Glutamatergic neuron (in vitro differentiated cells): ENCODE results near the gene SLC19A2. TPM values are rescaled to one million over a fixed set of nuclear protein-coding genes. Genes with fewer than 3 reads are reported as not detected.

Experiments used
- DNase-seq: peaks from one replicate; pipeline ENCODE4 v3.0.0; 2022
- H3K27ac Mint-ChIP-seq: one replicate; pipeline ENCODE4 v1.8.0; 2020; ENCODE audit warnings: mild to moderate bottlenecking, mixed read lengths, inconsistent platforms; ENCODE audit not compliant: unreplicated experiment
- H3K27me3 Mint-ChIP-seq: one replicate; pipeline ENCODE4 v1.8.0; 2020; ENCODE audit warnings: mild to moderate bottlenecking, moderate library complexity, mixed read lengths, inconsistent platforms; ENCODE audit not compliant: unreplicated experiment
- H3K36me3 Mint-ChIP-seq: one replicate; pipeline ENCODE4 v1.8.0; 2020; ENCODE audit warnings: mild to moderate bottlenecking, mixed read lengths, inconsistent platforms; ENCODE audit not compliant: unreplicated experiment
- H3K4me1 Mint-ChIP-seq: one replicate; pipeline ENCODE4 v1.8.0; 2020; ENCODE audit warnings: mild to moderate bottlenecking, low read depth, mixed read lengths, inconsistent platforms; ENCODE audit not compliant: unreplicated experiment
- H3K4me3 Mint-ChIP-seq: one replicate; pipeline ENCODE4 v1.8.0; 2020; ENCODE audit warnings: mild to moderate bottlenecking, mixed read lengths, inconsistent platforms; ENCODE audit not compliant: unreplicated experiment
- H3K9me3 Mint-ChIP-seq: one replicate; pipeline ENCODE4 v1.8.0; 2020; ENCODE audit warnings: mild to moderate bottlenecking, moderate library complexity, mixed read lengths, inconsistent platforms; ENCODE audit not compliant: unreplicated experiment
- total RNA-seq: library from RNA; stranded (reverse); fragmentation: NEBNext Ultra II Directional; extraction: Animal tissue kit (Norgen Biotek cat#: 25700); gene quantifications from one replicate; pipeline ENCODE4 v1.2.1, GENCODE V29; 2021; ENCODE audit not compliant: unreplicated experiment
- TF ChIP-seq, protein P1 (sequence below): fragments of 200-600 bp; sonication (generic); IDR thresholded peaks from one replicate; pipeline ENCODE4 v1.5.0; 2021; ENCODE audit not compliant: partially characterized antibody, unreplicated experiment

SLC19A2 gene
- total RNA-seq, 1 donor from 2014 or later = 12.8 TPM

DNA sequence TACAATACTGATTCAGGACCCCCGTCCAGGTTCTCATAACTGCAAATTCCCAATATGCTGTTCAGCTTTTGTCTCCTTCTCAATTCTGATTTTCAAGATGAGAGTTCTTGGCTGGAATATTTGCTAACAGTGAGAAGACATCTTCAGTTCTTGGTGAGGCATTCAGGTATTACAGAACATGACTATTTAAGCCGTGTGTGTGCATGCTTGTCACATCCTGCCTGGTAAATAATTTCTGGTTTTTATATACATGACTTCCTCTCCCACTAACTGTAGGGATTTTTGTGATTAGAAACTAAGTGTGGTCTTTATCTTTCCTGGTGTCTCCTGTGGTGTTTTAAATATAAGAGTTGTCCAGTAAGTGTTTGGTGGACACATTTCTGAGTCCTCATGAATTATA, 10.2 kb upstream of the SLC19A2 start:
- no peak overlapping the region for H3K4me3 Mint-ChIP-seq
- H3K4me1 Mint-ChIP-seq = no peaks in the 10 kb centered on the region
- DNase-seq = no peak
- H3K9me3 Mint-ChIP-seq = no peaks in the 10 kb centered on the region
- peaks cover 3% of the 10 kb centered on the region for H3K27me3 Mint-ChIP-seq
- TF ChIP-seq, protein P1, sequence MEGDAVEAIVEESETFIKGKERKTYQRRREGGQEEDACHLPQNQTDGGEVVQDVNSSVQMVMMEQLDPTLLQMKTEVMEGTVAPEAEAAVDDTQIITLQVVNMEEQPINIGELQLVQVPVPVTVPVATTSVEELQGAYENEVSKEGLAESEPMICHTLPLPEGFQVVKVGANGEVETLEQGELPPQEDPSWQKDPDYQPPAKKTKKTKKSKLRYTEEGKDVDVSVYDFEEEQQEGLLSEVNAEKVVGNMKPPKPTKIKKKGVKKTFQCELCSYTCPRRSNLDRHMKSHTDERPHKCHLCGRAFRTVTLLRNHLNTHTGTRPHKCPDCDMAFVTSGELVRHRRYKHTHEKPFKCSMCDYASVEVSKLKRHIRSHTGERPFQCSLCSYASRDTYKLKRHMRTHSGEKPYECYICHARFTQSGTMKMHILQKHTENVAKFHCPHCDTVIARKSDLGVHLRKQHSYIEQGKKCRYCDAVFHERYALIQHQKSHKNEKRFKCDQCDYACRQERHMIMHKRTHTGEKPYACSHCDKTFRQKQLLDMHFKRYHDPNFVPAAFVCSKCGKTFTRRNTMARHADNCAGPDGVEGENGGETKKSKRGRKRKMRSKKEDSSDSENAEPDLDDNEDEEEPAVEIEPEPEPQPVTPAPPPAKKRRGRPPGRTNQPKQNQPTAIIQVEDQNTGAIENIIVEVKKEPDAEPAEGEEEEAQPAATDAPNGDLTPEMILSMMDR = no peak
- H3K27ac Mint-ChIP-seq = no peak overlapping the region
- no peaks in the 10 kb centered on the region for H3K36me3 Mint-ChIP-seq

DNA sequence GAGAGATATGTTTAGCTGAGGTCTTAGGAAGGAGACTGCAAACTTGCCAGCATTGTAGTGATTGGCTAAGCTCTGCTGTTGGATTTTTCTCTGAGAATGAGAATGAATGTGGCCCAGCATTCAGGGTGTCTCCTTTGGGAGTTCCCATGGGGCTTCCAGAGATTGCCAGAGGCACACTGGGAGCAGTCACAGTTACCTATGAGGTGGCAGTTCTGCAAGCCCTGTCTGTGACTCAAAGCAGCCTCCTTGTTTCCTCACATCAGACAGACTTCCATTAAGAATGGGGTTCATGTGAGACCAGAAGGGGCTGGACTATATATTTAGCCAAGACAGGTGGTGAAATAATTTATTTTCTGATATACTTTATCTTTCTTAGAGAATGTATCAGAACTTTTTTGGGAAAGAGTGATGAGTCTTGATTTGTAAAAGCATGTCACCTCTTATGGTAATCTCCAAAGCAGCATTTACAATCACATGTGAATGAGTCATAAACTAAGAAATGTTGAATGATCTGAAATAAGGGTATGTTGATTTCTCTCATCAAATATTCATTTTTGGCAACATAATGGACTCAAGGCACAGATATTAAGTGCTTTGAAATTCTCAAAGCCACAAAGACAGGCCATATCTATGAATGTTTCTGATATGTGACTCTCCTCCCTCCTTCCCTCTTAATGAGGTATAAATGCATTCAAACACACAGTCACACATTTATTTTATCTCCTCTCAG, 9.5 kb upstream of the SLC19A2 start:
- no peak overlapping the region for H3K4me3 Mint-ChIP-seq
- H3K27me3 Mint-ChIP-seq = peaks cover 3% of the 10 kb centered on the region
- no peaks in the 10 kb centered on the region for H3K36me3 Mint-ChIP-seq
- no peak overlapping the region for H3K27ac Mint-ChIP-seq
- TF ChIP-seq, protein P1 = no peak
- H3K4me1 Mint-ChIP-seq = no peaks in the 10 kb centered on the region
- no peak for DNase-seq
- no peaks in the 10 kb centered on the region for H3K9me3 Mint-ChIP-seq

DNA sequence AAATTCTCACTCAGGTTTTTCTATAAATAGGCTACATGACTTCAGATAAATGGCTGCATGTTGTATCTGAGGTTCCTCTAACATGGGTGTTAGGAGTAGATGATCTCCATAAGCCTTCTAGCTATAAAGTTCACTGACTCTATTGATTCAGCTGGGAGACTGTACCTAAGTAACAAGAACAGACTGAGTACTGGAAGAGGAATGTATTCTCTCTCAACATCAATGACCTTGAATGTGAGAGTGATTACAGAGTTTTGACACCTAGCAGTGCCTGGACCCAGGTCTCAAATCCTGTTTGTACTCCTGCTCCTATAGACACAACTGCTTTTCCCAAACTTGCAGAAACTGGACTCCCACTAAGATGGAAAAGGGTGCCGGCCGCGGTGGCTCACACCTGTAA, 8.6 kb upstream of the SLC19A2 start:
- TF ChIP-seq, protein P1 = no peak
- H3K9me3 Mint-ChIP-seq = no peaks in the 10 kb centered on the region
- H3K36me3 Mint-ChIP-seq = no peaks in the 10 kb centered on the region
- no peak for DNase-seq
- no peak overlapping the region for H3K27ac Mint-ChIP-seq
- H3K27me3 Mint-ChIP-seq = peaks cover 3% of the 10 kb centered on the region
- H3K4me3 Mint-ChIP-seq = no peak overlapping the region
- no peaks in the 10 kb centered on the region for H3K4me1 Mint-ChIP-seq

DNA sequence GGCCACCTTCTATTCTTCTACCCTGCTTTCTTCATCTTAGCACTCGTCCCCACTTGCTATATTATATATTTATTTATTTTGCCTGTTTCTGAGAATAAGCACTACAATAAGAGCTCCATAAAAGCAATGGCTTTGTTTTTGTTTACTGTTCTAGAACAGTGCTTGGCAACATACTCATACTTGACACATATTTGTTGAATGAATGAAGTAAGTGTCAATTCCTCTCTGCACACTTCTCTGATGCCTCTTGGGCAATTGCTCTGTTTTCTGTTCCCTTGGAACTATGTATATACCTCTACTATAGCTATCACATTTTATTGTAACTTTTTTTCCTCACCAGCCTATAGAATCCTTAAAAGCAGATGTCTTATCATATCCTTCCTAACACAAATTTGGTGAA, 7.5 kb upstream of the SLC19A2 start:
- Mint-ChIP-seq H3K27me3 (no peaks in the 10 kb centered on the region), H3K27ac (no peak overlapping the region), H3K4me1 (no peaks in the 10 kb centered on the region), H3K9me3 (no peaks in the 10 kb centered on the region), H3K36me3 (no peaks in the 10 kb centered on the region), H3K4me3 (no peak overlapping the region)
- TF ChIP-seq, protein P1 = no peak
- DNase-seq = no peak

DNA sequence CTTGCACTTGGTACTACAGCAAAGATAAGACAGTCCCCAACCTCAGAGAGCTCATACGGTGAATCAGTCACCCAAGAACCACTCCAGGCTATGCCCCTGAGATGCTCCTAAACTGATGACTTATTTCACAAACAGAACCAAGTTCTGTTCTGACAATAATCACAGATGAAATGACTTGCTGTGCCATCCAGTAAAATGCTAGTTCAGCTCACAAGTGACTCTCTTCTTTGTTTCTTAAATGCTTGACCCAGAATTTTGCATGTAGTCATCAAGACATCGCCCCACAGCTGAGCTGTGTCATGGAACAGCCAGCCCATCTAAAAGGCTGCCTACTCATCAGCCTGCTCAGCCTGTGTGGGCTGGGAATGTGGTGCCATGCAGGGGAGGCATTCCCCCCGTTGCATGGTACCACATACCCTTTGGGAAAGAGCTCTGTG, 6.1 kb upstream of the SLC19A2 start:
- Mint-ChIP-seq H3K27me3 (no peaks in the 10 kb centered on the region), H3K4me1 (peaks cover 12% of the 10 kb centered on the region), H3K4me3 (no peak overlapping the region), H3K9me3 (no peaks in the 10 kb centered on the region), H3K27ac (no peak overlapping the region), H3K36me3 (no peaks in the 10 kb centered on the region)
- TF ChIP-seq, protein P1 = no peak
- DNase-seq = no peak
